ENCODE data around the gene TNFSF8. TPM values are rescaled to one million over a fixed set of nuclear protein-coding genes. Genes with fewer than 3 reads are reported as not detected.

Gene TNFSF8
- polyA plus RNA-seq, 1 donor from 2014 or later: not detected

DNA sequence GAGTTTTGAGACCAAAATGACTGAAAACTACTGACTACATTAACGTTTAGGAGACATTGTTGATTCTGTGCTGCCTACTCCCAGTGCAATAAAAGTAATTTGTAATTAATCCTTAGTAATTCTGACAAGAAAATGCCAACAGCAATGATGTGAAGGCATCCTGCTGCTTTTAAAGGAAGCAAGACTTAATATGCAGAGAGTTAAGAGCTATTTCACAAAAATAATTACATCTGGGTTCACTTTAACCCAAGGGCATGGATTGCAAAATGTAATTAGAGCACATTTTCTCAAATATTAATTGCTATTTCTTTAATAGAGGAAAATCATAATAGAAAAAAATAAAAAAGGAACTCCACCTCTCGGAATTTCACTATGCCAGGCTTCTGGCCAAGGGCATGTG is 22.7 kb upstream of the TNFSF8 start:
- H3K27me3 ChIP-seq (ENCODE audit: insufficient read depth, low read depth, low read length): no peaks in the 10 kb centered on the region
- H4K20me1 ChIP-seq (ENCODE audit: insufficient read depth): no peaks in the 10 kb centered on the region
- H2AFZ ChIP-seq (ENCODE audit: low read depth, low read length): no peak overlapping the region
- no peaks in the 10 kb centered on the region for H3K79me2 ChIP-seq (replicated peaks; ENCODE audit: insufficient read depth, low read length)
- no peaks in the 10 kb centered on the region for H3K9me2 ChIP-seq (ENCODE audit: insufficient read depth, low read length)
- no peak overlapping the region for H3K4me2 ChIP-seq (ENCODE audit: low read length)
- H3F3A ChIP-seq (ENCODE audit: insufficient read depth, low read length, poor library complexity, severe bottlenecking): no peaks in the 10 kb centered on the region
- no peak overlapping the region for H3K4me3 ChIP-seq (ENCODE audit: low read length)
- no peaks in the 10 kb centered on the region for H3K9me3 ChIP-seq (ENCODE audit: low read length)
- TF ChIP-seq EP300 (conservative IDR thresholded peaks at IDR 0.05; ENCODE audit: poor library complexity, severe bottlenecking): no peak
- TF ChIP-seq SMC3 (conservative IDR thresholded peaks at IDR 0.05; ENCODE audit: poor library complexity): no peak
- no peak for TF ChIP-seq TAF1 (IDR thresholded peaks at IDR 0.05; ENCODE audit: low read depth)
- TF ChIP-seq RAD21 (conservative IDR thresholded peaks at IDR 0.05): no peak
- no peak for TF ChIP-seq MXI1 (conservative IDR thresholded peaks at IDR 0.05; ENCODE audit: poor library complexity, severe bottlenecking)
- TF ChIP-seq, protein P1, sequence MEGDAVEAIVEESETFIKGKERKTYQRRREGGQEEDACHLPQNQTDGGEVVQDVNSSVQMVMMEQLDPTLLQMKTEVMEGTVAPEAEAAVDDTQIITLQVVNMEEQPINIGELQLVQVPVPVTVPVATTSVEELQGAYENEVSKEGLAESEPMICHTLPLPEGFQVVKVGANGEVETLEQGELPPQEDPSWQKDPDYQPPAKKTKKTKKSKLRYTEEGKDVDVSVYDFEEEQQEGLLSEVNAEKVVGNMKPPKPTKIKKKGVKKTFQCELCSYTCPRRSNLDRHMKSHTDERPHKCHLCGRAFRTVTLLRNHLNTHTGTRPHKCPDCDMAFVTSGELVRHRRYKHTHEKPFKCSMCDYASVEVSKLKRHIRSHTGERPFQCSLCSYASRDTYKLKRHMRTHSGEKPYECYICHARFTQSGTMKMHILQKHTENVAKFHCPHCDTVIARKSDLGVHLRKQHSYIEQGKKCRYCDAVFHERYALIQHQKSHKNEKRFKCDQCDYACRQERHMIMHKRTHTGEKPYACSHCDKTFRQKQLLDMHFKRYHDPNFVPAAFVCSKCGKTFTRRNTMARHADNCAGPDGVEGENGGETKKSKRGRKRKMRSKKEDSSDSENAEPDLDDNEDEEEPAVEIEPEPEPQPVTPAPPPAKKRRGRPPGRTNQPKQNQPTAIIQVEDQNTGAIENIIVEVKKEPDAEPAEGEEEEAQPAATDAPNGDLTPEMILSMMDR (IDR thresholded peaks at IDR 0.05; ENCODE audit: poor library complexity, severe bottlenecking): no peak
- TF ChIP-seq, protein P2, sequence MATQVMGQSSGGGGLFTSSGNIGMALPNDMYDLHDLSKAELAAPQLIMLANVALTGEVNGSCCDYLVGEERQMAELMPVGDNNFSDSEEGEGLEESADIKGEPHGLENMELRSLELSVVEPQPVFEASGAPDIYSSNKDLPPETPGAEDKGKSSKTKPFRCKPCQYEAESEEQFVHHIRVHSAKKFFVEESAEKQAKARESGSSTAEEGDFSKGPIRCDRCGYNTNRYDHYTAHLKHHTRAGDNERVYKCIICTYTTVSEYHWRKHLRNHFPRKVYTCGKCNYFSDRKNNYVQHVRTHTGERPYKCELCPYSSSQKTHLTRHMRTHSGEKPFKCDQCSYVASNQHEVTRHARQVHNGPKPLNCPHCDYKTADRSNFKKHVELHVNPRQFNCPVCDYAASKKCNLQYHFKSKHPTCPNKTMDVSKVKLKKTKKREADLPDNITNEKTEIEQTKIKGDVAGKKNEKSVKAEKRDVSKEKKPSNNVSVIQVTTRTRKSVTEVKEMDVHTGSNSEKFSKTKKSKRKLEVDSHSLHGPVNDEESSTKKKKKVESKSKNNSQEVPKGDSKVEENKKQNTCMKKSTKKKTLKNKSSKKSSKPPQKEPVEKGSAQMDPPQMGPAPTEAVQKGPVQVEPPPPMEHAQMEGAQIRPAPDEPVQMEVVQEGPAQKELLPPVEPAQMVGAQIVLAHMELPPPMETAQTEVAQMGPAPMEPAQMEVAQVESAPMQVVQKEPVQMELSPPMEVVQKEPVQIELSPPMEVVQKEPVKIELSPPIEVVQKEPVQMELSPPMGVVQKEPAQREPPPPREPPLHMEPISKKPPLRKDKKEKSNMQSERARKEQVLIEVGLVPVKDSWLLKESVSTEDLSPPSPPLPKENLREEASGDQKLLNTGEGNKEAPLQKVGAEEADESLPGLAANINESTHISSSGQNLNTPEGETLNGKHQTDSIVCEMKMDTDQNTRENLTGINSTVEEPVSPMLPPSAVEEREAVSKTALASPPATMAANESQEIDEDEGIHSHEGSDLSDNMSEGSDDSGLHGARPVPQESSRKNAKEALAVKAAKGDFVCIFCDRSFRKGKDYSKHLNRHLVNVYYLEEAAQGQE (IDR thresholded peaks at IDR 0.05; ENCODE audit: borderline replicate concordance): no peak
- no peak for TF ChIP-seq POLR2AphosphoS5 (IDR thresholded peaks at IDR 0.05)
- no peak for TF ChIP-seq EZH2 (IDR thresholded peaks at IDR 0.05; ENCODE audit: borderline replicate concordance, insufficient read depth, low read length, poor library complexity, severe bottlenecking)
- H3K9ac ChIP-seq (ENCODE audit: low read length): no peak overlapping the region
- no peaks in the 10 kb centered on the region for H3K36me3 ChIP-seq (ENCODE audit: insufficient read depth, low read length)
- no peak overlapping the region for H3K27ac ChIP-seq (ENCODE audit: low read length)

DNA sequence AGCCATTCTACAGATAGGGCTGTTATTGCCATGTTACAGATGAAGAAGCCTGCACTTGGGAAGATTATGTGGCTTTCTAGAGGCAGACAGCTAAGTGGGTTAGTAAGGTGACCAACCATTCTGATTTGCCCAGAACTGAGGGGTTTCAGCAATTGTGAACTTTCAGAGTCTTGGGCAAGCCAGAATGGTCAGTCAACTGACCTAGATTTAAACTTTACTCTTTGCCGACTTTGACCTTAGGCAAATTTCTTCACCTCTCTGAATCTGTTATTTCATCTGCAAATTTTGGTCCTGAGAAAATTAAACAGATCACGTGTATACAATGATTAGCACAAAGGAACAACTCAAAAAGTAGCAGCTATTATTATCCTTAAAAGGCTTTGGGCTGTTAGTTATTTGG is 20.4 kb upstream of the TNFSF8 start:
- Histone ChIP-seq H3K4me2 (ENCODE audit: low read length) (no peak overlapping the region), H3K9me2 (ENCODE audit: insufficient read depth, low read length) (no peaks in the 10 kb centered on the region), H3K36me3 (ENCODE audit: insufficient read depth, low read length) (no peaks in the 10 kb centered on the region), H3K9me3 (ENCODE audit: low read length) (no peaks in the 10 kb centered on the region), H3K27ac (ENCODE audit: low read length) (no peak overlapping the region), H3F3A (ENCODE audit: insufficient read depth, low read length, poor library complexity, severe bottlenecking) (no peaks in the 10 kb centered on the region), H3K79me2 (replicated peaks; ENCODE audit: insufficient read depth, low read length) (no peaks in the 10 kb centered on the region), H3K27me3 (ENCODE audit: insufficient read depth, low read depth, low read length) (no peaks in the 10 kb centered on the region), H4K20me1 (ENCODE audit: insufficient read depth) (no peaks in the 10 kb centered on the region), H2AFZ (ENCODE audit: low read depth, low read length) (no peak overlapping the region), H3K9ac (ENCODE audit: low read length) (no peak overlapping the region), H3K4me3 (ENCODE audit: low read length) (no peak overlapping the region)
- TF ChIP-seq POLR2AphosphoS5 (IDR thresholded peaks at IDR 0.05) (no peak), TAF1 (IDR thresholded peaks at IDR 0.05; ENCODE audit: low read depth) (no peak), RAD21 (conservative IDR thresholded peaks at IDR 0.05) (no peak), EP300 (conservative IDR thresholded peaks at IDR 0.05; ENCODE audit: poor library complexity, severe bottlenecking) (no peak), EZH2 (IDR thresholded peaks at IDR 0.05; ENCODE audit: borderline replicate concordance, insufficient read depth, low read length, poor library complexity, severe bottlenecking) (no peak), MXI1 (conservative IDR thresholded peaks at IDR 0.05; ENCODE audit: poor library complexity, severe bottlenecking) (no peak), SMC3 (conservative IDR thresholded peaks at IDR 0.05; ENCODE audit: poor library complexity) (no peak)
- TF ChIP-seq, protein P2 (IDR thresholded peaks at IDR 0.05; ENCODE audit: borderline replicate concordance): no peak
- TF ChIP-seq, protein P1 (IDR thresholded peaks at IDR 0.05; ENCODE audit: poor library complexity, severe bottlenecking): no peak

Measured in neural cell (in vitro differentiated cells).